CD4-positive, alpha-beta memory T cell (primary cell): Measurements from ENCODE around the gene DEFB108B. TPM values are rescaled to one million over a fixed set of nuclear protein-coding genes. Genes with fewer than 3 reads are reported as not detected.
"Not testable (repeated sequence)": the region's sequence is repeated elsewhere in the genome, so short reads cannot be mapped to it uniquely, and the experiment has no call there.

Experiments used
- CTCF ChIA-PET: fragments of 350-600 bp; sonication (Branson Sonifier 250); formaldehyde crosslinking; loops from one replicate; lab custom pipeline; 2021; ENCODE audit warnings: inconsistent platforms; ENCODE audit not compliant: partially characterized antibody; lab: Charles Lee
- POLR2A ChIA-PET: fragments of 350-600 bp; sonication (Branson Sonifier 250); formaldehyde crosslinking; loops from one replicate; lab custom pipeline; 2021; ENCODE audit not compliant: partially characterized antibody; lab: Charles Lee
- DNase-seq, 5 donors: peaks; one replicate each; pipeline versions ENCODE4 v3.0.0 to v3.0.0-alpha.2; 2020 to 2022; ENCODE audit warnings: mixed read lengths in 1 of 5
- H3K27ac ChIP-seq: one replicate; pipeline ENCODE4 v1.7.0; 2013; ENCODE audit warnings: low read depth, low read length
- H3K27me3 ChIP-seq: 2 replicates; pipeline ENCODE4 v1.7.0; 2013; ENCODE audit warnings: mild to moderate bottlenecking, low read length, moderate library complexity; ENCODE audit not compliant: insufficient read depth
- H3K36me3 ChIP-seq: 2 replicates; pipeline ENCODE4 v1.7.0; 2013; ENCODE audit warnings: mild to moderate bottlenecking, low read length, moderate library complexity; ENCODE audit not compliant: insufficient read depth
- H3K4me1 ChIP-seq: 2 replicates; pipeline ENCODE4 v1.7.0; 2013; ENCODE audit warnings: mild to moderate bottlenecking, low read length, moderate library complexity; ENCODE audit not compliant: insufficient read depth
- H3K4me3 ChIP-seq, 2 donors: one replicate each; pipeline ENCODE4 v1.7.0; 2013; ENCODE audit warnings: low read length in 2 of 2, mild to moderate bottlenecking in 1 of 2
- H3K9me3 ChIP-seq, 2 donors: one replicate each; pipeline ENCODE4 v1.7.0; 2013; ENCODE audit warnings: low read length in 2 of 2, control low read depth in 1 of 2; ENCODE audit not compliant: control insufficient read depth in 1 of 2
- H3K27ac Mint-ChIP-seq, 7 donors: one replicate each; pipeline ENCODE4 v1.8.0; 2020 to 2021; ENCODE audit warnings: mixed read lengths in 7 of 7, mild to moderate bottlenecking in 6 of 7, inconsistent platforms in 3 of 7, moderate library complexity in 3 of 7
- H3K27me3 Mint-ChIP-seq, 2 donors: one replicate each; pipeline ENCODE4 v1.8.0; 2020 to 2021; ENCODE audit warnings: mixed read lengths in 2 of 2
- H3K36me3 Mint-ChIP-seq, 2 donors: one replicate each; pipeline ENCODE4 v1.8.0; 2020 to 2021; ENCODE audit warnings: mixed read lengths in 2 of 2, inconsistent platforms in 1 of 2, mild to moderate bottlenecking in 1 of 2
- H3K4me1 Mint-ChIP-seq, 4 donors: one replicate each; pipeline ENCODE4 v1.8.0; 2020 to 2021; ENCODE audit warnings: mixed read lengths in 4 of 4, mild to moderate bottlenecking in 1 of 4
- H3K4me3 Mint-ChIP-seq, 8 donors: one replicate each; pipeline ENCODE4 v1.8.0; 2020 to 2021; ENCODE audit warnings: mixed read lengths in 8 of 8, mild to moderate bottlenecking in 7 of 8, moderate library complexity in 6 of 8, inconsistent platforms in 3 of 8
- H3K9me3 Mint-ChIP-seq, 8 donors: one replicate each; pipeline ENCODE4 v1.8.0; 2020 to 2021; ENCODE audit warnings: mixed read lengths in 8 of 8, mild to moderate bottlenecking in 5 of 8, inconsistent platforms in 3 of 8, moderate library complexity in 1 of 8
- intact Hi-C: fragments of 100-400 bp; cut with micrococcal nuclease; formaldehyde crosslinking; loops from one replicate; pipeline ENCODE4 v1.15.1; 2023
- polyA plus RNA-seq, 2 donors: library from polyadenylated mRNA; unstranded; fragments of 300-500 nt; fragmentation: Illumina TruSeq; gene quantifications; one replicate each; pipeline ENCODE4 v1.2.3, GENCODE V29; 2021
- total RNA-seq, 2 experiments: library from RNA; stranded (reverse); gene quantifications; one replicate each; pipeline ENCODE4 v1.2.3, GENCODE V29; 2021

DEFB108B gene
- total and polyA plus RNA-seq, 4 experiments from 2014 or later: not detected

GRCh38 chr11:71860835-71861234 lies 27.8 kb downstream of the DEFB108B start:
- H3K27me3 Mint-ChIP-seq, H3K27ac Mint-ChIP-seq, H3K27ac ChIP-seq: not testable (repeated sequence)

GRCh38 chr11:71863978-71864627 lies 31.1 kb downstream of the DEFB108B start:
- H3K36me3 Mint-ChIP-seq, H3K4me3 Mint-ChIP-seq, H3K27ac ChIP-seq, H3K36me3 ChIP-seq, H3K9me3 Mint-ChIP-seq, POLR2A ChIA-PET, intact Hi-C loops, H3K4me1 ChIP-seq, H3K4me3 ChIP-seq, H3K27me3 ChIP-seq, H3K27me3 Mint-ChIP-seq, H3K9me3 ChIP-seq, H3K4me1 Mint-ChIP-seq, H3K27ac Mint-ChIP-seq: not testable (repeated sequence)
- peak; percentile 16 to 45 (median 28) for DNase-seq
- CTCF ChIA-PET: interaction anchor here (0.9 kb wide), 1 partner anchor 72 kb away, joined by 4 read pairs; no protein-coding TSS in a partner anchor

More at GRCh38 chr11:71860835-71861234, 27.8 kb downstream of the DEFB108B start:
- DNase-seq, H3K36me3 ChIP-seq, H3K4me3 ChIP-seq, H3K9me3 ChIP-seq, H3K4me1 ChIP-seq, intact Hi-C loops, H3K4me1 Mint-ChIP-seq, H3K27me3 ChIP-seq, H3K4me3 Mint-ChIP-seq, POLR2A ChIA-PET, H3K36me3 Mint-ChIP-seq, CTCF ChIA-PET, H3K9me3 Mint-ChIP-seq: not testable (repeated sequence)

GRCh38 chr11:71867209-71867608 lies 34.2 kb downstream of the DEFB108B start:
- H3K36me3 Mint-ChIP-seq, H3K27me3 Mint-ChIP-seq, H3K36me3 ChIP-seq, intact Hi-C loops, H3K4me3 Mint-ChIP-seq, H3K4me1 Mint-ChIP-seq, H3K4me3 ChIP-seq, H3K4me1 ChIP-seq, H3K9me3 ChIP-seq, POLR2A ChIA-PET, H3K27ac ChIP-seq, H3K27me3 ChIP-seq, H3K27ac Mint-ChIP-seq, CTCF ChIA-PET, DNase-seq, H3K9me3 Mint-ChIP-seq: not testable (repeated sequence)

- H3K9me3 ChIP-seq, H3K27ac ChIP-seq, H3K4me3 ChIP-seq, CTCF ChIA-PET, H3K4me3 Mint-ChIP-seq, H3K27ac Mint-ChIP-seq, H3K9me3 Mint-ChIP-seq, DNase-seq, H3K27me3 ChIP-seq, intact Hi-C loops, H3K4me1 ChIP-seq, H3K36me3 ChIP-seq, H3K4me1 Mint-ChIP-seq, POLR2A ChIA-PET, H3K27me3 Mint-ChIP-seq: not testable (repeated sequence)
- H3K36me3 Mint-ChIP-seq: peaks cover 2 to 15% of the 10 kb centered on the region in 2 donors
Observed at GRCh38 chr11:71869931-71870330, 36.9 kb downstream of the DEFB108B start.

DNA sequence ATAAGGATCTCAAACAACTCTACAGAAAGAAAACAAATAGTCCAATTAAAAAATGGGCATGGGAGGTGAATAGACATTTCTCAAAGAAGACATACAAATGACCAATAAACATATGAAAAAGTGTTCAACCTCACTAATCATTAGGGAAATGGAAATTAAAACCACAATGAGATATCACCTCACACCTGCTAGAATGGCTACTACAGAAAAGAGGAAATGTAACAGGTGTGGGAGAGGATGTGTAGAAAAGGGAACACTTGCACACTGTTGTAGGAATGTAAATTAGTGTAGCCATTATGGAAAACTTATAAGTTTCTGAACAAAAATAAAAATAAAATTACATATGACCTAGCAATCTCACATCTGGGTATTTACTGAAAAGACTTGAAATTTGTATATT lies 37.7 kb downstream of the DEFB108B start:
- H3K9me3 ChIP-seq, CTCF ChIA-PET, H3K36me3 ChIP-seq, intact Hi-C loops, DNase-seq, H3K4me3 Mint-ChIP-seq, H3K27me3 ChIP-seq, H3K27me3 Mint-ChIP-seq, H3K4me3 ChIP-seq, H3K9me3 Mint-ChIP-seq, H3K27ac Mint-ChIP-seq, POLR2A ChIA-PET, H3K27ac ChIP-seq, H3K4me1 Mint-ChIP-seq, H3K4me1 ChIP-seq: not testable (repeated sequence)
- peaks cover 5 to 20% of the 10 kb centered on the region in 2 donors for H3K36me3 Mint-ChIP-seq

DNA sequence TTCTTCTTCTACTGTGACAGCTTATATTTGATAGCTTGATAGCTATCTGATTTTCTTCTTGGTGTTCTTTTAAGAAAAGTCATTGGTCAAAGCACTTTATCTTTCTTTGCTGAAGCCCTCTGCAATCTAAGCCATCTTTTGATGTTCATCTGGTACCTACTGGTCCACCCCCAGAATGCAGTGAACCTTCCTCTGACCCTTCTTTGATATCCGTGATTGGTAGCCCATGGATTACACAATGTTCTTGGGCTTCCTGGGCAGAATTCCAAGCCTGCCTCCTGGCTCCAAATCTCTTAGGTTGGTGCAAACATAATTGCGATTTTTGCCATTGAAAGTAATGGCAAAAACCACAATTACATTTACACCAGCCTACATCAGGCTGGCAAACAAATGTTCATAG lies 43.3 kb downstream of the DEFB108B start:
- H3K27ac ChIP-seq, H3K27ac Mint-ChIP-seq, H3K4me1 ChIP-seq, intact Hi-C loops, H3K27me3 Mint-ChIP-seq, DNase-seq, H3K9me3 Mint-ChIP-seq, H3K27me3 ChIP-seq, H3K4me3 Mint-ChIP-seq, H3K4me3 ChIP-seq, H3K4me1 Mint-ChIP-seq, POLR2A ChIA-PET, H3K36me3 ChIP-seq, H3K9me3 ChIP-seq, CTCF ChIA-PET: not testable (repeated sequence)
- H3K36me3 Mint-ChIP-seq: peaks cover 26 to 44% of the 10 kb centered on the region in 2 donors

GRCh38 chr11:71878059-71878458 lies 45.1 kb downstream of the DEFB108B start, which contains the start of gene DEFB131B:
TSS of gene DEFB131B (plus strand) at chr11:71878453. CDS start at chr11:71878453, 0 bp downstream.
- CTCF ChIA-PET, H3K4me1 Mint-ChIP-seq, H3K27ac Mint-ChIP-seq: not testable (repeated sequence)

More at GRCh38 chr11:71878059-71878458, 45.1 kb downstream of the DEFB108B start, which contains the start of gene DEFB131B:
- H3K27me3 ChIP-seq, H3K9me3 ChIP-seq, H3K4me3 ChIP-seq, H3K27me3 Mint-ChIP-seq, DNase-seq, intact Hi-C loops, POLR2A ChIA-PET, H3K27ac ChIP-seq, H3K36me3 ChIP-seq, H3K4me3 Mint-ChIP-seq, H3K9me3 Mint-ChIP-seq, H3K4me1 ChIP-seq: not testable (repeated sequence)
- peaks cover 27 to 50% of the 10 kb centered on the region in 2 donors for H3K36me3 Mint-ChIP-seq
